ENCODE results near the gene ELAVL3. TPM values are rescaled to one million over a fixed set of nuclear protein-coding genes. Genes with fewer than 3 reads are reported as not detected.
A peak's percentile ranks its signal among the peaks of the same experiment; 100 is the strongest.

The ELAVL3 gene
- total and polyA plus RNA-seq, 7 experiments from 2014 or later, result 0.19 TPM; not detected in 6

GRCh38 chr19:11504502-11505031, 23.7 kb upstream of the ELAVL3 start:
- peak overlapping the region; percentile 69 for H3K4me3 ChIP-seq (ENCODE audit: low read length)
- H3K9me3 ChIP-seq (ENCODE audit: control insufficient read depth in 2 of 3, low read length in 3 of 3), result no peaks in the 10 kb centered on the region
- no peaks in the 10 kb centered on the region for H3K27me3 ChIP-seq (ENCODE audit: control insufficient read depth in 2 of 2, insufficient read depth in 2 of 2, low read length in 2 of 2)
- H3K27ac ChIP-seq (ENCODE audit: low read depth, low read length), result peak overlapping the region; percentile 98
- peak overlapping the region; percentile 83 to 97 (median 88) for H3K4me3 Mint-ChIP-seq
- peaks cover 0 to 4% (median 0%) of the 10 kb centered on the region in 11 donors for H3K9me3 Mint-ChIP-seq
- H3K4me1 Mint-ChIP-seq, result peaks cover 12 to 21% (median 15%) of the 10 kb centered on the region in 7 donors
- peaks cover 0 to 6% (median 0%) of the 10 kb centered on the region in 3 experiments for H3K36me3 ChIP-seq (ENCODE audit: control insufficient read depth in 2 of 3, insufficient read depth in 3 of 3, low read length in 3 of 3)
- CTCF ChIA-PET, result interaction anchor here (0.7 kb wide), 1 partner anchor 668 kb away, joined by 4 read pairs; no protein-coding TSS in a partner anchor
- intact Hi-C loops (cut with micrococcal nuclease), result loop anchor here (1.0 to 10.0 kb wide), 19 partner anchors 22 to 1712 kb away; partner anchors contain the start of genes ECSIT (in 2 of the 2), ELOF1 (in 2 of the 2), ZNF627 (in 2 of the 2) and CALR (in 1 of the 2)
- H3K27me3 Mint-ChIP-seq, result peaks cover 0 to 3% (median 0%) of the 10 kb centered on the region in 5 donors
- no peak for DNase-seq
- H3K36me3 Mint-ChIP-seq, result peaks cover 0 to 12% (median 4%) of the 10 kb centered on the region in 5 donors
- peak overlapping the region; percentile 83 to 92 (median 87) for H3K27ac Mint-ChIP-seq
- POLR2A ChIA-PET, result no interaction called here
- peaks cover 8 to 12% of the 10 kb centered on the region in 2 donors for H3K4me1 ChIP-seq (ENCODE audit: control insufficient read depth in 2 of 2, insufficient read depth in 2 of 2, low read length in 2 of 2)
- ATAC-seq, result no peak

GRCh38 chr19:11499890-11500420, 19.1 kb upstream of the ELAVL3 start:
- peaks cover 0 to 22% (median 8%) of the 10 kb centered on the region in 5 donors for H3K36me3 Mint-ChIP-seq
- no peak for ATAC-seq

GRCh38 chr19:11499220-11499726, 18.4 kb upstream of the ELAVL3 start:
- Histone ChIP-seq H3K36me3 (ENCODE audit: control insufficient read depth in 2 of 3, insufficient read depth in 3 of 3, low read length in 3 of 3) (peaks cover 0 to 34% (median 0%) of the 10 kb centered on the region in 3 experiments), H3K4me3 (ENCODE audit: low read length) (no peak overlapping the region), H3K27ac (ENCODE audit: low read depth, low read length) (no peak overlapping the region), H3K4me1 (ENCODE audit: control insufficient read depth in 2 of 2, insufficient read depth in 2 of 2, low read length in 2 of 2) (no peaks in the 10 kb centered on the region), H3K9me3 (ENCODE audit: control insufficient read depth in 2 of 3, low read length in 3 of 3) (no peaks in the 10 kb centered on the region), H3K27me3 (ENCODE audit: control insufficient read depth in 2 of 2, insufficient read depth in 2 of 2, low read length in 2 of 2) (no peaks in the 10 kb centered on the region)
- no peak overlapping the region for H3K27ac Mint-ChIP-seq
- no peaks in the 10 kb centered on the region for H3K27me3 Mint-ChIP-seq
- ChIA-PET CTCF (interaction anchor here (0.7 kb wide), 1 partner anchor 72 kb away, joined by 5 read pairs; no protein-coding TSS in a partner anchor), POLR2A (no interaction called here)
- DNase-seq, result no peak
- no peaks in the 10 kb centered on the region for H3K9me3 Mint-ChIP-seq
- no peak overlapping the region for H3K4me3 Mint-ChIP-seq
- no peak for ATAC-seq
- H3K4me1 Mint-ChIP-seq, result peaks cover under 1 to 13% (median 5%) of the 10 kb centered on the region in 7 donors
- peaks cover 0 to 22% (median 8%) of the 10 kb centered on the region in 5 donors for H3K36me3 Mint-ChIP-seq
- intact Hi-C loops (cut with micrococcal nuclease), result no loop called here

More at GRCh38 chr19:11499890-11500420, 19.1 kb upstream of the ELAVL3 start:
- H3K4me3 Mint-ChIP-seq, result no peak overlapping the region
- no peak overlapping the region for H3K27ac ChIP-seq (ENCODE audit: low read depth, low read length)
- no peaks in the 10 kb centered on the region for H3K27me3 ChIP-seq (ENCODE audit: control insufficient read depth in 2 of 2, insufficient read depth in 2 of 2, low read length in 2 of 2)
- no peak for DNase-seq
- ChIA-PET POLR2A (no interaction called here), CTCF (no interaction called here)
- peaks cover 7 to 15% (median 11%) of the 10 kb centered on the region in 7 donors for H3K4me1 Mint-ChIP-seq
- intact Hi-C loops (cut with micrococcal nuclease), result loop anchor here in 1 of 2 donors (10.0 kb wide), 1 partner anchor 1435 kb away; the partner anchor contains the start of genes CALR and FARSA
- no peaks in the 10 kb centered on the region for H3K9me3 Mint-ChIP-seq
- peaks cover 3 to 5% of the 10 kb centered on the region in 2 donors for H3K4me1 ChIP-seq (ENCODE audit: control insufficient read depth in 2 of 2, insufficient read depth in 2 of 2, low read length in 2 of 2)
- H3K9me3 ChIP-seq (ENCODE audit: control insufficient read depth in 2 of 3, low read length in 3 of 3), result no peaks in the 10 kb centered on the region
- H3K27ac Mint-ChIP-seq, result no peak overlapping the region
- H3K4me3 ChIP-seq (ENCODE audit: low read length), result no peak overlapping the region
- peaks cover 0 to 30% (median 0%) of the 10 kb centered on the region in 3 experiments for H3K36me3 ChIP-seq (ENCODE audit: control insufficient read depth in 2 of 3, insufficient read depth in 3 of 3, low read length in 3 of 3)
- H3K27me3 Mint-ChIP-seq, result no peaks in the 10 kb centered on the region

- peaks cover 0 to 38% (median 0%) of the 10 kb centered on the region in 3 experiments for H3K36me3 ChIP-seq (ENCODE audit: control insufficient read depth in 2 of 3, insufficient read depth in 3 of 3, low read length in 3 of 3)
- H3K27ac Mint-ChIP-seq, result peak overlapping the region in 1 of 9 donors; percentile 51
- CTCF ChIA-PET, result no interaction called here
- intact Hi-C loops (cut with micrococcal nuclease), result loop anchor here (1.0 kb wide), 1 partner anchor 91 kb away; no protein-coding TSS in a partner anchor
- no peaks in the 10 kb centered on the region for H3K9me3 Mint-ChIP-seq
- no peaks in the 10 kb centered on the region for H3K27me3 Mint-ChIP-seq
- no peak overlapping the region for H3K4me3 Mint-ChIP-seq
- H3K4me1 ChIP-seq (ENCODE audit: control insufficient read depth in 2 of 2, insufficient read depth in 2 of 2, low read length in 2 of 2), result no peaks in the 10 kb centered on the region
- POLR2A ChIA-PET, result no interaction called here
- H3K27ac ChIP-seq (ENCODE audit: low read depth, low read length), result no peak overlapping the region
- ATAC-seq (peak; percentile 73), DNase-seq (peak; percentile 27 to 64 (median 49))
- H3K36me3 Mint-ChIP-seq, result peaks cover 4 to 22% (median 4%) of the 10 kb centered on the region in 5 donors
- no peaks in the 10 kb centered on the region for H3K9me3 ChIP-seq (ENCODE audit: control insufficient read depth in 2 of 3, low read length in 3 of 3)
- H3K4me1 Mint-ChIP-seq, result peaks cover 0 to 11% (median 0%) of the 10 kb centered on the region in 7 donors
- no peak overlapping the region for H3K4me3 ChIP-seq (ENCODE audit: low read length)
- no peaks in the 10 kb centered on the region for H3K27me3 ChIP-seq (ENCODE audit: control insufficient read depth in 2 of 2, insufficient read depth in 2 of 2, low read length in 2 of 2)
Observed at GRCh38 chr19:11496391-11497163, 15.7 kb upstream of the ELAVL3 start.

GRCh38 chr19:11495885-11496284, 15.0 kb upstream of the ELAVL3 start:
- H3K4me1 Mint-ChIP-seq, result peaks cover 0 to 8% (median 0%) of the 10 kb centered on the region in 7 donors
- ChIA-PET POLR2A (no interaction called here), CTCF (no interaction called here)
- H3K36me3 Mint-ChIP-seq, result peaks cover 6 to 22% (median 7%) of the 10 kb centered on the region in 5 donors
- DNase-seq (no peak), ATAC-seq (no peak)
- H3K27me3 ChIP-seq (ENCODE audit: control insufficient read depth in 2 of 2, insufficient read depth in 2 of 2, low read length in 2 of 2), result no peaks in the 10 kb centered on the region
- peaks cover 0 to 35% (median 0%) of the 10 kb centered on the region in 3 experiments for H3K36me3 ChIP-seq (ENCODE audit: control insufficient read depth in 2 of 3, insufficient read depth in 3 of 3, low read length in 3 of 3)
- no peak overlapping the region for H3K27ac ChIP-seq (ENCODE audit: low read depth, low read length)
- intact Hi-C loops (cut with micrococcal nuclease), result loop anchor here (1.0 kb wide), 1 partner anchor 91 kb away; no protein-coding TSS in a partner anchor
- H3K9me3 Mint-ChIP-seq, result peaks cover 0 to under 1% (median 0%) of the 10 kb centered on the region in 11 donors
- no peak overlapping the region for H3K27ac Mint-ChIP-seq
- no peak overlapping the region for H3K4me3 Mint-ChIP-seq
- H3K9me3 ChIP-seq (ENCODE audit: control insufficient read depth in 2 of 3, low read length in 3 of 3), result no peaks in the 10 kb centered on the region
- H3K4me1 ChIP-seq (ENCODE audit: control insufficient read depth in 2 of 2, insufficient read depth in 2 of 2, low read length in 2 of 2), result no peaks in the 10 kb centered on the region
- no peaks in the 10 kb centered on the region for H3K27me3 Mint-ChIP-seq
- H3K4me3 ChIP-seq (ENCODE audit: low read length), result no peak overlapping the region

GRCh38 chr19:11495481-11495880, 14.6 kb upstream of the ELAVL3 start:
- no peaks in the 10 kb centered on the region for H3K27me3 ChIP-seq (ENCODE audit: control insufficient read depth in 2 of 2, insufficient read depth in 2 of 2, low read length in 2 of 2)
- H3K4me3 Mint-ChIP-seq, result no peak overlapping the region
- intact Hi-C loops (cut with micrococcal nuclease), result no loop called here
- H3K27ac ChIP-seq (ENCODE audit: low read depth, low read length), result no peak overlapping the region
- H3K27me3 Mint-ChIP-seq, result no peaks in the 10 kb centered on the region
- CTCF ChIA-PET, result interaction anchor here (0.6 kb wide), 1 partner anchor 470 kb away, joined by 3 read pairs; no protein-coding TSS in a partner anchor
- POLR2A ChIA-PET, result no interaction called here
- no peak for ATAC-seq
- H3K36me3 ChIP-seq (ENCODE audit: control insufficient read depth in 2 of 3, insufficient read depth in 3 of 3, low read length in 3 of 3), result peaks cover 0 to 39% (median 0%) of the 10 kb centered on the region in 3 experiments
- DNase-seq, result no peak
- H3K4me1 ChIP-seq (ENCODE audit: control insufficient read depth in 2 of 2, insufficient read depth in 2 of 2, low read length in 2 of 2), result no peaks in the 10 kb centered on the region
- H3K4me1 Mint-ChIP-seq, result peaks cover 0 to 8% (median 0%) of the 10 kb centered on the region in 7 donors
- no peak overlapping the region for H3K27ac Mint-ChIP-seq
- no peak overlapping the region for H3K4me3 ChIP-seq (ENCODE audit: low read length)
- H3K9me3 Mint-ChIP-seq, result peaks cover 0 to 3% (median 0%) of the 10 kb centered on the region in 11 donors
- peaks cover 5 to 26% (median 11%) of the 10 kb centered on the region in 5 donors for H3K36me3 Mint-ChIP-seq
- H3K9me3 ChIP-seq (ENCODE audit: control insufficient read depth in 2 of 3, low read length in 3 of 3), result no peaks in the 10 kb centered on the region
